ENCODE data around the gene REC114. TPM values are rescaled to one million over a fixed set of nuclear protein-coding genes. Genes with fewer than 3 reads are reported as not detected.

Gene REC114
- total and polyA plus RNA-seq, 9 of the 15 experiments (the other 6 are each of a cell fraction or from before 2014, with no cell fraction given): 0.07 to 0.24 TPM; not detected in 7

DNA sequence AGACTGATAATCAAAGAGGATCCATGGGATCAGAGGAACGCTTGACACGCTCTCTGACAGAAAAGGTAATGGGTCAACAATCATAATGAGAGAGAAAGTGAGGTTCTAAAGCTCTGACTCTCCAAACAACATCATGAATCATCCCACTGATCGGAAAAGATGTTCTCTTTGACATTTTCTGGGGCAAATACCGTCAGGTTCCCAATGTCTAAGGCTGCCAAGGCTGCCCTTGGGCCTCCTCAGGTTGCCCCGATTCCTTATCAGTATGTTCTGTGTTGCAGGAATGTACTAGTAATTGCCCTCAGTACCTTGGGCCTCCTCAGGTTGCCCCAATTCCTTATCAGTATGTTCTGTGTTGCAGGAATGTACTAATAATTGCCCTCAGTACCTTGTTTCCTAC is 129.3 kb downstream of the REC114 start (continued):
- TF ChIP-seq, protein P1, sequence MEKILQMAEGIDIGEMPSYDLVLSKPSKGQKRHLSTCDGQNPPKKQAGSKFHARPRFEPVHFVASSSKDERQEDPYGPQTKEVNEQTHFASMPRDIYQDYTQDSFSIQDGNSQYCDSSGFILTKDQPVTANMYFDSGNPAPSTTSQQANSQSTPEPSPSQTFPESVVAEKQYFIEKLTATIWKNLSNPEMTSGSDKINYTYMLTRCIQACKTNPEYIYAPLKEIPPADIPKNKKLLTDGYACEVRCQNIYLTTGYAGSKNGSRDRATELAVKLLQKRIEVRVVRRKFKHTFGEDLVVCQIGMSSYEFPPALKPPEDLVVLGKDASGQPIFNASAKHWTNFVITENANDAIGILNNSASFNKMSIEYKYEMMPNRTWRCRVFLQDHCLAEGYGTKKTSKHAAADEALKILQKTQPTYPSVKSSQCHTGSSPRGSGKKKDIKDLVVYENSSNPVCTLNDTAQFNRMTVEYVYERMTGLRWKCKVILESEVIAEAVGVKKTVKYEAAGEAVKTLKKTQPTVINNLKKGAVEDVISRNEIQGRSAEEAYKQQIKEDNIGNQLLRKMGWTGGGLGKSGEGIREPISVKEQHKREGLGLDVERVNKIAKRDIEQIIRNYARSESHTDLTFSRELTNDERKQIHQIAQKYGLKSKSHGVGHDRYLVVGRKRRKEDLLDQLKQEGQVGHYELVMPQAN (IDR thresholded peaks at IDR 0.05; ENCODE audit: borderline replicate concordance): no peak

DNA sequence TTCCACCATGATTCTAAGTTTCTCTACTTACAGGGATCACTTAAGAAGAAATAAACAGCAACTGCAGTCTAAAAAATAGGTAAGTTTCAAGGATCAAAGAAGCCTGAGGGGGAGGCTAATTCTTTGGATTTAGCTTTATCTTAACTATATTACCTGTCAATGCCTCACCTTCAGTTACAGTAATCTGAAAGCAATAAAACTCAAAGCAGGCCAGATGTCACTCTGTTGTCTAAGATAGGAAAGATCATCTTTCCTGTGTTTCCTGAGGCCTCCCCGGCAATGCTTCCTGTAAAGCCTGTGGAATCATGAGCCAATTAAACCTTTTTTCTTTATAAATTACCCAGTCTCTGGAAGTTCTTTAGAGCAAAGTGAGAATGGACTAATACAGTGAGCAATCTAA is 130.1 kb downstream of the REC114 start:
- no peak overlapping the region for H3K4me3 ChIP-seq
- no peak overlapping the region for H3K4me2 ChIP-seq (ENCODE audit: insufficient read depth, low read length)
- ChIA-PET POLR2A (no interaction called here), CTCF (ENCODE audit: low intra/inter-chr PET ratio) (no interaction called here)
- no peaks in the 10 kb centered on the region for H3K4me1 ChIP-seq (replicated peaks in 1 of 2; ENCODE audit: control insufficient read depth in 2 of 2, insufficient read depth in 2 of 2, low read length in 2 of 2)
- DNase-seq (ENCODE audit: extremely low read depth in 1 of 4, low spot score in 3 of 4) (no peak), FAIRE-seq (no peak), ATAC-seq (no peak)
- peaks cover 65% of the 10 kb centered on the region; the same call in 2 of the 3 replicates for H3K36me3 ChIP-seq (ENCODE audit: control insufficient read depth, insufficient read depth, low read length)
- in situ Hi-C loops (cut with MboI) (no loop called here), intact Hi-C loops (cut with micrococcal nuclease) (no loop called here)
- no peaks in the 10 kb centered on the region for H3K9me1 ChIP-seq (ENCODE audit: control insufficient read depth, insufficient read depth, low read length)
- BruUV-seq (replicated peaks): no TSS peak
- no peak overlapping the region for H3K9ac ChIP-seq (ENCODE audit: insufficient read depth in 1 of 2, low read depth in 2 of 2, low read length in 2 of 2)
- H3K79me2 ChIP-seq (ENCODE audit: control insufficient read depth, insufficient read depth, low read length): no peaks in the 10 kb centered on the region
- H3K9me3 ChIP-seq (replicated peaks; ENCODE audit: control insufficient read depth, insufficient read depth, low read depth, low read length): no peaks in the 10 kb centered on the region
- H3K27me3 ChIP-seq (ENCODE audit: control insufficient read depth in 2 of 2, insufficient read depth in 2 of 2, low read length in 2 of 2): no peaks in the 10 kb centered on the region
- WGBS (ENCODE audit: insufficient coverage, low coverage, missing lambda C conversion rate): 92% methylated on average over 1 of the region's 1 CpG
- no peak overlapping the region for H2AFZ ChIP-seq (ENCODE audit: low read depth, low read length)
- H3K27ac ChIP-seq (ENCODE audit: extremely low read depth, low read depth, low read length): no peak overlapping the region
- no peaks in the 10 kb centered on the region for H4K20me1 ChIP-seq (replicated peaks; ENCODE audit: control insufficient read depth, insufficient read depth, low read length)
- no peak for TF ChIP-seq ZNF639 (CRISPR knock-in tag; conservative IDR thresholded peaks at IDR 0.05 in 1 of 2, IDR thresholded peaks at IDR 0.05 in 1 of 2)
- TF ChIP-seq PRPF4 (IDR thresholded peaks at IDR 0.05; ENCODE audit: insufficient read depth, low read depth, low read length, poor library complexity, severe bottlenecking): no peak
- no peak for TF ChIP-seq HLTF (IDR thresholded peaks at IDR 0.05)
- TF ChIP-seq ZNF57 (CRISPR knock-in tag; IDR thresholded peaks at IDR 0.05): no peak
- no peak for TF ChIP-seq CEBPG (CRISPR knock-in tag; IDR thresholded peaks at IDR 0.05)
- TF ChIP-seq CEBPG (tag; conservative IDR thresholded peaks at IDR 0.05 in 1 of 2, IDR thresholded peaks at IDR 0.05 in 1 of 2): no peak
- no peak for TF ChIP-seq FOSL1 (tag; conservative IDR thresholded peaks at IDR 0.05)
- TF ChIP-seq, protein P2, sequence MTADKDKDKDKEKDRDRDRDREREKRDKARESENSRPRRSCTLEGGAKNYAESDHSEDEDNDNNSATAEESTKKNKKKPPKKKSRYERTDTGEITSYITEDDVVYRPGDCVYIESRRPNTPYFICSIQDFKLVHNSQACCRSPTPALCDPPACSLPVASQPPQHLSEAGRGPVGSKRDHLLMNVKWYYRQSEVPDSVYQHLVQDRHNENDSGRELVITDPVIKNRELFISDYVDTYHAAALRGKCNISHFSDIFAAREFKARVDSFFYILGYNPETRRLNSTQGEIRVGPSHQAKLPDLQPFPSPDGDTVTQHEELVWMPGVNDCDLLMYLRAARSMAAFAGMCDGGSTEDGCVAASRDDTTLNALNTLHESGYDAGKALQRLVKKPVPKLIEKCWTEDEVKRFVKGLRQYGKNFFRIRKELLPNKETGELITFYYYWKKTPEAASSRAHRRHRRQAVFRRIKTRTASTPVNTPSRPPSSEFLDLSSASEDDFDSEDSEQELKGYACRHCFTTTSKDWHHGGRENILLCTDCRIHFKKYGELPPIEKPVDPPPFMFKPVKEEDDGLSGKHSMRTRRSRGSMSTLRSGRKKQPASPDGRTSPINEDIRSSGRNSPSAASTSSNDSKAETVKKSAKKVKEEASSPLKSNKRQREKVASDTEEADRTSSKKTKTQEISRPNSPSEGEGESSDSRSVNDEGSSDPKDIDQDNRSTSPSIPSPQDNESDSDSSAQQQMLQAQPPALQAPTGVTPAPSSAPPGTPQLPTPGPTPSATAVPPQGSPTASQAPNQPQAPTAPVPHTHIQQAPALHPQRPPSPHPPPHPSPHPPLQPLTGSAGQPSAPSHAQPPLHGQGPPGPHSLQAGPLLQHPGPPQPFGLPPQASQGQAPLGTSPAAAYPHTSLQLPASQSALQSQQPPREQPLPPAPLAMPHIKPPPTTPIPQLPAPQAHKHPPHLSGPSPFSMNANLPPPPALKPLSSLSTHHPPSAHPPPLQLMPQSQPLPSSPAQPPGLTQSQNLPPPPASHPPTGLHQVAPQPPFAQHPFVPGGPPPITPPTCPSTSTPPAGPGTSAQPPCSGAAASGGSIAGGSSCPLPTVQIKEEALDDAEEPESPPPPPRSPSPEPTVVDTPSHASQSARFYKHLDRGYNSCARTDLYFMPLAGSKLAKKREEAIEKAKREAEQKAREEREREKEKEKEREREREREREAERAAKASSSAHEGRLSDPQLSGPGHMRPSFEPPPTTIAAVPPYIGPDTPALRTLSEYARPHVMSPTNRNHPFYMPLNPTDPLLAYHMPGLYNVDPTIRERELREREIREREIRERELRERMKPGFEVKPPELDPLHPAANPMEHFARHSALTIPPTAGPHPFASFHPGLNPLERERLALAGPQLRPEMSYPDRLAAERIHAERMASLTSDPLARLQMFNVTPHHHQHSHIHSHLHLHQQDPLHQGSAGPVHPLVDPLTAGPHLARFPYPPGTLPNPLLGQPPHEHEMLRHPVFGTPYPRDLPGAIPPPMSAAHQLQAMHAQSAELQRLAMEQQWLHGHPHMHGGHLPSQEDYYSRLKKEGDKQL (CRISPR knock-in tag; IDR thresholded peaks at IDR 0.05; ENCODE audit: borderline replicate concordance): no peak
- TF ChIP-seq PHB2 (IDR thresholded peaks at IDR 0.05; ENCODE audit: low read depth): no peak
- TF ChIP-seq U2AF2 (optimal IDR thresholded peaks at IDR 0.05; ENCODE audit: low read depth, low read length): no peak
- TF ChIP-seq PHB (CRISPR knock-in tag; IDR thresholded peaks at IDR 0.05): no peak
- TF ChIP-seq ZNF695 (CRISPR knock-in tag; IDR thresholded peaks at IDR 0.05): no peak

Data from K562 (cell line).